WTC11 (cell line): ENCODE measurements around the gene ZSCAN2. TPM values are rescaled to one million over a fixed set of nuclear protein-coding genes. Genes with fewer than 3 reads are reported as not detected.

Source experiments
- ATAC-seq: fragments of 200-7000 bp; cut with Tn5 transposase; 2 replicates; pipeline ENCODE4 v1.10.0; 2021; ENCODE audit warnings: mild to moderate bottlenecking, moderate library complexity
- CTCF ChIA-PET: fragments of 300-600 bp; sonication (Branson Sonifier 250); formaldehyde crosslinking; loops from one replicate; lab custom pipeline; 2021; ENCODE audit warnings: antibody characterized with exemption; lab: Charles Lee
- POLR2A ChIA-PET: fragments of 350-600 bp; sonication (Branson Sonifier 250); formaldehyde crosslinking; loops from one replicate; lab custom pipeline; 2021; ENCODE audit warnings: antibody characterized with exemption; lab: Charles Lee
- DNase-seq: peaks from one replicate; pipeline ENCODE4 v3.0.0; 2021; ENCODE audit warnings: low spot score
- H3K27ac Mint-ChIP-seq: 2 replicates; pipeline ENCODE4 v1.8.0; 2021; ENCODE audit warnings: mixed read lengths
- H3K27me3 Mint-ChIP-seq: 2 replicates; pipeline ENCODE4 v1.8.0; 2021; ENCODE audit warnings: low read depth, mild to moderate bottlenecking, moderate library complexity, mixed read lengths
- H3K36me3 Mint-ChIP-seq: 2 replicates; pipeline ENCODE4 v1.8.0; 2021; ENCODE audit warnings: mixed read lengths
- H3K4me1 Mint-ChIP-seq: 2 replicates; pipeline ENCODE4 v1.8.0; 2022; ENCODE audit warnings: mixed read lengths
- H3K4me3 Mint-ChIP-seq: 2 replicates; pipeline ENCODE4 v1.8.0; 2021; ENCODE audit warnings: mild to moderate bottlenecking, moderate library complexity, mixed read lengths
- H3K9me3 Mint-ChIP-seq: 2 replicates; pipeline ENCODE4 v1.8.0; 2021; ENCODE audit warnings: mixed read lengths
- CREB1 ChIP-seq: sonication (generic); formaldehyde crosslinking; IDR thresholded peaks from 2 replicates; pipeline ENCODE4 v1.8.0; 2023; ENCODE audit warnings: mild to moderate bottlenecking, missing genetic modification reagents
- E2F1 ChIP-seq: sonication (generic); formaldehyde crosslinking; IDR thresholded peaks from 2 replicates; pipeline ENCODE4 v1.8.0; 2022; ENCODE audit warnings: mild to moderate bottlenecking, missing genetic modification reagents
- EMX1 ChIP-seq: fragments of 250-450 bp; sonication (Bioruptor Pico); IDR thresholded peaks from 2 replicates; pipeline ENCODE4 v1.8.0; 2021; ENCODE audit warnings: mild to moderate bottlenecking
- ETV6 ChIP-seq: sonication (generic); formaldehyde crosslinking; IDR thresholded peaks from 2 replicates; pipeline ENCODE4 v1.8.1; 2022; ENCODE audit warnings: mild to moderate bottlenecking, missing genetic modification reagents
- FOXJ3 ChIP-seq: sonication (generic); formaldehyde crosslinking; IDR thresholded peaks from 2 replicates; pipeline ENCODE4 v1.9.0; 2021; ENCODE audit warnings: missing genetic modification reagents, mild to moderate bottlenecking, borderline replicate concordance
- FOXK1 ChIP-seq: sonication (generic); formaldehyde crosslinking; IDR thresholded peaks from 2 replicates; pipeline ENCODE4 v1.8.0; 2022; ENCODE audit warnings: mild to moderate bottlenecking, moderate library complexity, missing genetic modification reagents
- KAT7 ChIP-seq: sonication (generic); formaldehyde crosslinking; IDR thresholded peaks from 2 replicates; pipeline ENCODE4 v1.8.1; 2023; ENCODE audit warnings: missing genetic modification reagents, mild to moderate bottlenecking, borderline replicate concordance
- NFYB ChIP-seq: sonication (generic); formaldehyde crosslinking; conservative IDR thresholded peaks from 2 replicates; pipeline ENCODE4 v1.8.0; 2022; ENCODE audit warnings: low read depth, missing genetic modification reagents
- NR3C1 ChIP-seq: sonication (generic); formaldehyde crosslinking; conservative IDR thresholded peaks from 2 replicates; pipeline ENCODE4 v1.8.1; 2023; ENCODE audit warnings: low read depth, mild to moderate bottlenecking, missing genetic modification reagents
- STAT6 ChIP-seq: sonication (generic); formaldehyde crosslinking; conservative IDR thresholded peaks from 2 replicates; pipeline ENCODE4 v1.8.1; 2023; ENCODE audit warnings: mild to moderate bottlenecking, low read depth, missing genetic modification reagents, moderate library complexity
- TCF7 ChIP-seq: sonication (generic); formaldehyde crosslinking; IDR thresholded peaks from 2 replicates; pipeline ENCODE4 v1.8.0; 2022; ENCODE audit warnings: mild to moderate bottlenecking, low read depth, missing genetic modification reagents, moderate library complexity
- TEAD4 ChIP-seq: sonication (generic); formaldehyde crosslinking; IDR thresholded peaks from 2 replicates; pipeline ENCODE4 v1.8.0; 2022; ENCODE audit warnings: mild to moderate bottlenecking, missing genetic modification reagents
- TP53 ChIP-seq: sonication (generic); formaldehyde crosslinking; IDR thresholded peaks from 2 replicates; pipeline ENCODE4 v1.8.1; 2023; ENCODE audit warnings: mild to moderate bottlenecking, missing genetic modification reagents
- ZNF121 ChIP-seq: sonication (generic); formaldehyde crosslinking; IDR thresholded peaks from 2 replicates; pipeline ENCODE4 v1.8.0; 2023; ENCODE audit warnings: missing genetic modification reagents
- ZNF219 ChIP-seq: sonication (generic); formaldehyde crosslinking; IDR thresholded peaks from 2 replicates; pipeline ENCODE4 v1.8.0; 2023; ENCODE audit warnings: missing genetic modification reagents, mild to moderate bottlenecking, borderline replicate concordance
- ZNF232 ChIP-seq: sonication (generic); formaldehyde crosslinking; IDR thresholded peaks from 2 replicates; pipeline ENCODE4 v1.8.0; 2022; ENCODE audit warnings: mild to moderate bottlenecking, missing genetic modification reagents
- ZNF263 ChIP-seq: sonication (generic); formaldehyde crosslinking; IDR thresholded peaks from 2 replicates; pipeline ENCODE4 v1.8.1; 2022; ENCODE audit warnings: low read depth, mild to moderate bottlenecking, moderate library complexity, missing genetic modification reagents
- ZSCAN18 ChIP-seq: fragments of 250-450 bp; sonication (Bioruptor Pico); IDR thresholded peaks from 2 replicates; pipeline ENCODE4 v2.1.2; 2022; ENCODE audit warnings: mild to moderate bottlenecking, moderate library complexity
- total RNA-seq: library from RNA; stranded (reverse); gene quantifications from 3 replicates; pipeline ENCODE4 v1.2.3, GENCODE V29; 2021
- TF ChIP-seq, protein P1 (sequence below): sonication (generic); formaldehyde crosslinking; IDR thresholded peaks from 2 replicates; pipeline ENCODE4 v1.8.1; 2022; ENCODE audit warnings: missing genetic modification reagents, borderline replicate concordance

Gene ZSCAN2
- total RNA-seq, 1 experiment from 2014 or later = 51.9 TPM

GRCh38 chr15:84600331-84600686, 500 bp upstream of the ZSCAN2 start (continued):
- TF ChIP-seq FOXJ3 (CRISPR knock-in tag) (no peak), TP53 (CRISPR knock-in tag) (no peak), E2F1 (0 out of 2 replicates have a peak, but pooled peaks have one; percentile 49), TEAD4 (CRISPR knock-in tag) (no peak), EMX1 (CRISPR knock-in tag) (no peak), ETV6 (peak; percentile 11; the same call in 1 of the 2 replicates), CREB1 (CRISPR knock-in tag) (peak; percentile 58), ZNF219 (no peak)

DNA sequence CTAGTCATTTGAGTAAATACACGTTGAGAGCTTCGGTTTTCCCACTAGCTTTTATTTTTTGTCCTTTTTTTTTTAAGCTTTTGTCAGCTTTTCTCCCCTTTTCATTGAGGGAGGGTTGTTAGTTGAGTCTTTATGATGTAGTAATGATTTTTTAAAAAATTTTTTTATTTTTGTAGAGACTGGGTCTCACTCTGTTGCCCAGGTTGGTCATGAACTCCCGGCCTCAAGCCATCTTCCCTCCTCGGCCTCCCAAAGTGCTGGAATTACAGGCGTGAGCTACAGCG, 688 bp downstream of the ZSCAN2 start:
- POLR2A ChIA-PET = interaction anchor here (0.6 to 3.0 kb wide), 4 partner anchors 30 to 42 kb away, joined by 3 to 14 read pairs (median 4); no protein-coding TSS in a partner anchor
- no peaks in the 10 kb centered on the region for H3K9me3 Mint-ChIP-seq
- peaks cover 51% of the 10 kb centered on the region for H3K4me1 Mint-ChIP-seq
- ATAC-seq (no peak), DNase-seq (no peak)
- TF ChIP-seq ZSCAN18 (CRISPR knock-in tag) (no peak), ZNF121 (CRISPR knock-in tag) (no peak), TCF7 (no peak), NFYB (CRISPR knock-in tag) (no peak), ZNF232 (CRISPR knock-in tag) (no peak), STAT6 (CRISPR knock-in tag) (no peak), CREB1 (CRISPR knock-in tag) (no peak), ZNF263 (no peak), NR3C1 (CRISPR knock-in tag) (no peak), FOXK1 (CRISPR knock-in tag) (no peak), KAT7 (CRISPR knock-in tag) (no peak)
- TF ChIP-seq, protein P1, sequence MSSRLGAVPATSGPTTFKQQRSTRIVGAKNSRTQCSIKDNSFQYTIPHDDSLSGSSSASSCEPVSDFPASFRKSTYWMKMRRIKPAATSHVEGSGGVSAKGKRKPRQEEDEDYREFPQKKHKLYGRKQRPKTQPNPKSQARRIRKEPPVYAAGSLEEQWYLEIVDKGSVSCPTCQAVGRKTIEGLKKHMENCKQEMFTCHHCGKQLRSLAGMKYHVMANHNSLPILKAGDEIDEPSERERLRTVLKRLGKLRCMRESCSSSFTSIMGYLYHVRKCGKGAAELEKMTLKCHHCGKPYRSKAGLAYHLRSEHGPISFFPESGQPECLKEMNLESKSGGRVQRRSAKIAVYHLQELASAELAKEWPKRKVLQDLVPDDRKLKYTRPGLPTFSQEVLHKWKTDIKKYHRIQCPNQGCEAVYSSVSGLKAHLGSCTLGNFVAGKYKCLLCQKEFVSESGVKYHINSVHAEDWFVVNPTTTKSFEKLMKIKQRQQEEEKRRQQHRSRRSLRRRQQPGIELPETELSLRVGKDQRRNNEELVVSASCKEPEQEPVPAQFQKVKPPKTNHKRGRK = no peak
- peaks cover 25% of the 10 kb centered on the region for H3K36me3 Mint-ChIP-seq
- H3K27me3 Mint-ChIP-seq = no peaks in the 10 kb centered on the region
- H3K4me3 Mint-ChIP-seq = peak overlapping the region; percentile 87
- CTCF ChIA-PET = interaction anchor here (0.7 to 5.0 kb wide), 7 partner anchors 14 to 327 kb away, joined by 4 to 139 read pairs (median 8); partner anchors contain the start of genes NMB and WDR73
- no peak overlapping the region for H3K27ac Mint-ChIP-seq
